OCI-LY7 (cell line): ENCODE data around the gene NFATC2IP.

Source experiments
- EZH2phosphoT487 ChIP-seq: fragments of 200-600 bp; sonication (generic); IDR thresholded peaks from 2 replicates; pipeline ENCODE4 v1.6.1; 2018; ENCODE audit warnings: low read depth, borderline replicate concordance, mild to moderate bottlenecking, mixed run types, antibody characterized with exemption, low read length, moderate library complexity, mixed read lengths
- TF ChIP-seq, protein P1 (sequence below): fragments of 200-600 bp; sonication (generic); conservative IDR thresholded peaks from 2 replicates; pipeline ENCODE4 v1.5.1; 2014; ENCODE audit warnings: mild to moderate bottlenecking, antibody characterized with exemption, low read length, moderate library complexity, mixed read lengths

DNA sequence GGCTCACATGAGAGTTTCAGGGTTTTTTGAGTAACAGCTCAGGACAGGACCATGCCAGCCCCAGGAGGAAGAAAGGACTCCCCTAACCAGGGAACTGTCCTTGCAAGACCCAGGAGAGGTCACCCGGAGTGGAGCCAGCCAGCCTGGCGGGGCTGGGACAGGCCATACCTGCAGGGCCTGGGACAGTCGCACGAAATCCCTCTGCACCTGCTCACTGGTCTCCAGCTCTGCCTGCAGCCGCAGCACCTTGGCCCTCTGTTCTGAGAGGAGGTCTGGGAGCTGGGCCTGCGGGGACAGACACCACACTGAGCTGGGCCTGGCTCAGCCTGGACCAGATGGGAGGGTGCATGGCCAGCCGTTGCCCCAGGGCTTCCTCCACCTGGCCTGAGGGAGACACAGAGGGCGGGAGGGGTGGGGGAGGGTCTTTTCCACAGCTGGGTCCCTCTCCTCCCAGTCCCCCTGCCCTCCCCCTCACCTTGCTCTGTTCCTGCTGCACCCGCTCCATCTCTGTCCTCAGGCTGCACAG lies 45.4 kb upstream of the NFATC2IP start:
- TF ChIP-seq, protein P1, sequence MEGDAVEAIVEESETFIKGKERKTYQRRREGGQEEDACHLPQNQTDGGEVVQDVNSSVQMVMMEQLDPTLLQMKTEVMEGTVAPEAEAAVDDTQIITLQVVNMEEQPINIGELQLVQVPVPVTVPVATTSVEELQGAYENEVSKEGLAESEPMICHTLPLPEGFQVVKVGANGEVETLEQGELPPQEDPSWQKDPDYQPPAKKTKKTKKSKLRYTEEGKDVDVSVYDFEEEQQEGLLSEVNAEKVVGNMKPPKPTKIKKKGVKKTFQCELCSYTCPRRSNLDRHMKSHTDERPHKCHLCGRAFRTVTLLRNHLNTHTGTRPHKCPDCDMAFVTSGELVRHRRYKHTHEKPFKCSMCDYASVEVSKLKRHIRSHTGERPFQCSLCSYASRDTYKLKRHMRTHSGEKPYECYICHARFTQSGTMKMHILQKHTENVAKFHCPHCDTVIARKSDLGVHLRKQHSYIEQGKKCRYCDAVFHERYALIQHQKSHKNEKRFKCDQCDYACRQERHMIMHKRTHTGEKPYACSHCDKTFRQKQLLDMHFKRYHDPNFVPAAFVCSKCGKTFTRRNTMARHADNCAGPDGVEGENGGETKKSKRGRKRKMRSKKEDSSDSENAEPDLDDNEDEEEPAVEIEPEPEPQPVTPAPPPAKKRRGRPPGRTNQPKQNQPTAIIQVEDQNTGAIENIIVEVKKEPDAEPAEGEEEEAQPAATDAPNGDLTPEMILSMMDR, result no peak
- no peak for TF ChIP-seq EZH2phosphoT487
